Mesenchymal stem cell (in vitro differentiated cells and primary cell): Measurements from ENCODE around the gene RCAN2.

Experiments
- DNase-seq: peaks from one replicate; pipeline ENCODE4 v3.0.0-alpha.2; 2013
- H2AFZ ChIP-seq: one replicate; pipeline ENCODE4 v1.6.1; 2013; ENCODE audit warnings: low read depth, mild to moderate bottlenecking, control low read depth, inconsistent platforms, low read length, moderate library complexity
- H2AK5ac ChIP-seq: 2 replicates; pipeline ENCODE4 v1.6.1; 2013; ENCODE audit warnings: low read length, moderate library complexity, mild to moderate bottlenecking, inconsistent platforms; ENCODE audit not compliant: severe bottlenecking
- H2BK120ac ChIP-seq: one replicate; pipeline ENCODE4 v1.6.1; 2013; ENCODE audit warnings: low read depth, mild to moderate bottlenecking, inconsistent platforms, low read length, moderate library complexity
- H2BK12ac ChIP-seq, 2 experiments: one replicate each; pipeline ENCODE4 v1.6.1; 2013; ENCODE audit warnings: inconsistent platforms in 2 of 2, low read length in 2 of 2, mild to moderate bottlenecking in 2 of 2, moderate library complexity in 2 of 2, control low read depth in 1 of 2
- H2BK15ac ChIP-seq: one replicate; pipeline ENCODE4 v1.6.1; 2013; ENCODE audit warnings: mild to moderate bottlenecking, low read depth, inconsistent platforms; ENCODE audit not compliant: poor library complexity, severe bottlenecking
- H2BK5ac ChIP-seq: 2 replicates; pipeline ENCODE4 v1.6.1; 2013; ENCODE audit warnings: low read depth, mild to moderate bottlenecking, low read length, control low read depth, inconsistent platforms; ENCODE audit not compliant: poor library complexity, severe bottlenecking
- H3K14ac ChIP-seq, 2 experiments: one replicate each; pipeline ENCODE4 v1.6.1; 2013; ENCODE audit warnings: inconsistent platforms in 2 of 2, low read length in 2 of 2, control low read depth in 1 of 2, mild to moderate bottlenecking in 1 of 2, moderate library complexity in 1 of 2
- H3K18ac ChIP-seq, 2 experiments: one replicate each; pipeline ENCODE4 v1.6.1; 2013; ENCODE audit warnings: inconsistent platforms in 2 of 2, low read length in 2 of 2, control low read depth in 1 of 2, low read depth in 1 of 2, mild to moderate bottlenecking in 1 of 2
- H3K23ac ChIP-seq, 2 experiments: one replicate each; pipeline ENCODE4 v1.6.1; 2013; ENCODE audit warnings: inconsistent platforms in 2 of 2, low read length in 2 of 2, mild to moderate bottlenecking in 2 of 2, moderate library complexity in 2 of 2, control low read depth in 1 of 2
- H3K27ac ChIP-seq: 2 replicates; pipeline ENCODE4 v1.5.1; 2013; ENCODE audit warnings: mild to moderate bottlenecking, moderate library complexity, low read length, control low read depth, inconsistent platforms; ENCODE audit not compliant: poor library complexity, severe bottlenecking
- H3K27me3 ChIP-seq, 2 experiments: 2 replicates each; pipeline versions ENCODE4 v1.6.1 to v1.7.0; 2013; ENCODE audit warnings: low read length in 2 of 2, mild to moderate bottlenecking in 2 of 2, moderate library complexity in 2 of 2, control low read depth in 1 of 2, inconsistent platforms in 1 of 2; ENCODE audit not compliant: control insufficient read depth in 1 of 2, insufficient read depth in 1 of 2
- H3K36me3 ChIP-seq, 2 experiments: 2 replicates each; pipeline versions ENCODE4 v1.6.1 to v1.7.0; 2013; ENCODE audit warnings: low read length in 2 of 2, control low read depth in 1 of 2, inconsistent platforms in 1 of 2, low read depth in 1 of 2, mild to moderate bottlenecking in 1 of 2; ENCODE audit not compliant: insufficient read depth in 2 of 2, control insufficient read depth in 1 of 2
- H3K4ac ChIP-seq, 2 experiments: one replicate each; pipeline ENCODE4 v1.6.1; 2013; ENCODE audit warnings: inconsistent platforms in 2 of 2, low read length in 2 of 2, mild to moderate bottlenecking in 2 of 2, moderate library complexity in 2 of 2, control low read depth in 1 of 2, low read depth in 1 of 2
- H3K4me1 ChIP-seq: 2 replicates; pipeline ENCODE4 v1.6.1; 2013; ENCODE audit warnings: low read depth, low read length, control low read depth; ENCODE audit not compliant: control insufficient read depth, insufficient read depth
- H3K4me2 ChIP-seq: 2 replicates; pipeline ENCODE4 v1.6.1; 2013; ENCODE audit warnings: low read length, mild to moderate bottlenecking, inconsistent platforms; ENCODE audit not compliant: poor library complexity, severe bottlenecking
- H3K4me3 ChIP-seq, 2 experiments: 2 replicates each; pipeline versions ENCODE4 v1.5.1 to v1.7.0; 2013; ENCODE audit warnings: low read length in 2 of 2, mild to moderate bottlenecking in 2 of 2, control low read depth in 1 of 2, low read depth in 1 of 2; ENCODE audit not compliant: insufficient read depth in 1 of 2
- H3K79me1 ChIP-seq: replicated peaks from 2 replicates; pipeline ENCODE4 v1.6.1; 2013; ENCODE audit warnings: mild to moderate bottlenecking, control low read depth, low read length, inconsistent platforms; ENCODE audit not compliant: poor library complexity, severe bottlenecking
- H3K9ac ChIP-seq: 2 replicates; pipeline ENCODE4 v1.7.0; 2013; ENCODE audit warnings: mild to moderate bottlenecking, low read length, moderate library complexity
- H3K9me3 ChIP-seq: 2 replicates; pipeline ENCODE4 v1.7.0; 2013; ENCODE audit warnings: mild to moderate bottlenecking, low read length; ENCODE audit not compliant: control insufficient read depth
- H4K8ac ChIP-seq: one replicate; pipeline ENCODE4 v1.6.1; 2013; ENCODE audit warnings: inconsistent platforms, mild to moderate bottlenecking, low read length, moderate library complexity
- H4K91ac ChIP-seq: one replicate; pipeline ENCODE4 v1.6.1; 2013; ENCODE audit warnings: mild to moderate bottlenecking, low read length, inconsistent platforms
- WGBS: methylation state at CpG from one replicate; pipeline ENCODE4 v1.1.7; 2013; ENCODE audit warnings: mixed read lengths; 5-methylcytosine and 5-hydroxymethylcytosine counted together

The RCAN2 gene

GRCh38 chr6:46456297-46456696 is 35.0 kb downstream of the RCAN2 start:
- Histone ChIP-seq H2BK5ac (no peak overlapping the region), H2BK15ac (no peak overlapping the region), H2BK120ac (no peak overlapping the region), H3K4me2 (no peak overlapping the region), H4K91ac (no peak overlapping the region), H2AFZ (no peak overlapping the region), H3K27ac (no peak overlapping the region), H3K9me3 (no peaks in the 10 kb centered on the region), H3K36me3 (no peaks in the 10 kb centered on the region), H2BK12ac (no peak overlapping the region), H3K79me1 (no peaks in the 10 kb centered on the region), H3K14ac (no peak overlapping the region), H4K8ac (no peak overlapping the region), H3K4me3 (no peak overlapping the region), H2AK5ac (no peak overlapping the region), H3K4ac (no peak overlapping the region), H3K27me3 (no peaks in the 10 kb centered on the region), H3K4me1 (peaks cover 2% of the 10 kb centered on the region), H3K23ac (no peak overlapping the region), H3K18ac (no peak overlapping the region), H3K9ac (no peak overlapping the region)
- WGBS: 100% methylated on average over 2 of the region's 2 CpGs
- DNase-seq: no peak

GRCh38 chr6:46454691-46455090 is 36.6 kb downstream of the RCAN2 start:
- no peaks in the 10 kb centered on the region for H3K79me1 ChIP-seq
- H3K14ac ChIP-seq: no peak overlapping the region
- no peaks in the 10 kb centered on the region for H3K36me3 ChIP-seq
- H3K4me2 ChIP-seq: no peak overlapping the region
- WGBS: 93% methylated on average over 1 of the region's 1 CpG
- no peak overlapping the region for H2BK12ac ChIP-seq
- H2AFZ ChIP-seq: no peak overlapping the region
- H3K27me3 ChIP-seq: no peaks in the 10 kb centered on the region
- H3K4me1 ChIP-seq: peaks cover 2% of the 10 kb centered on the region
- no peak overlapping the region for H2BK15ac ChIP-seq
- no peak overlapping the region for H4K91ac ChIP-seq
- no peak overlapping the region for H3K27ac ChIP-seq
- no peak overlapping the region for H2BK5ac ChIP-seq
- no peak overlapping the region for H4K8ac ChIP-seq
- no peak overlapping the region for H2AK5ac ChIP-seq
- no peak overlapping the region for H3K4ac ChIP-seq
- no peaks in the 10 kb centered on the region for H3K9me3 ChIP-seq
- H3K4me3 ChIP-seq: no peak overlapping the region
- no peak overlapping the region for H3K9ac ChIP-seq
- DNase-seq: no peak
- H2BK120ac ChIP-seq: no peak overlapping the region
- no peak overlapping the region for H3K23ac ChIP-seq
- no peak overlapping the region for H3K18ac ChIP-seq

GRCh38 chr6:46453741-46454316 is 37.4 kb downstream of the RCAN2 start:
- Histone ChIP-seq H3K79me1 (no peaks in the 10 kb centered on the region), H3K4me2 (no peak overlapping the region), H4K8ac (no peak overlapping the region), H3K4me3 (peak overlapping the region in 1 of 2 experiments; percentile 47), H3K9me3 (peaks cover under 1% of the 10 kb centered on the region), H3K23ac (no peak overlapping the region), H2AFZ (no peak overlapping the region), H3K14ac (no peak overlapping the region), H3K18ac (no peak overlapping the region), H4K91ac (no peak overlapping the region), H3K4me1 (peaks cover 2% of the 10 kb centered on the region), H2BK12ac (no peak overlapping the region), H2BK15ac (no peak overlapping the region), H2BK120ac (no peak overlapping the region), H3K27ac (peak overlapping the region; percentile 35), H2AK5ac (no peak overlapping the region), H3K9ac (peak overlapping the region; percentile 20), H3K27me3 (no peaks in the 10 kb centered on the region), H2BK5ac (no peak overlapping the region), H3K36me3 (no peaks in the 10 kb centered on the region), H3K4ac (no peak overlapping the region)
- no peak for DNase-seq
- 71% methylated on average over 3 of the region's 3 CpGs for WGBS

GRCh38 chr6:46453216-46453615 is 38.0 kb downstream of the RCAN2 start:
- H3K36me3 ChIP-seq: no peaks in the 10 kb centered on the region
- 1% methylated on average over 2 of the region's 4 CpGs for WGBS

More at GRCh38 chr6:46453216-46453615, 38.0 kb downstream of the RCAN2 start:
- Histone ChIP-seq H3K27me3 (no peaks in the 10 kb centered on the region), H3K14ac (no peak overlapping the region), H3K23ac (no peak overlapping the region), H4K91ac (no peak overlapping the region), H2BK15ac (no peak overlapping the region), H3K27ac (no peak overlapping the region), H4K8ac (no peak overlapping the region), H2AK5ac (no peak overlapping the region), H2BK12ac (no peak overlapping the region), H3K4ac (no peak overlapping the region), H2AFZ (no peak overlapping the region), H3K18ac (no peak overlapping the region), H3K4me1 (peaks cover 2% of the 10 kb centered on the region), H3K9me3 (peaks cover 7% of the 10 kb centered on the region), H2BK5ac (no peak overlapping the region), H2BK120ac (no peak overlapping the region), H3K4me3 (peak overlapping the region in 1 of 2 experiments; percentile 47), H3K4me2 (peak overlapping the region; percentile 32), H3K9ac (peak overlapping the region; percentile 20), H3K79me1 (no peaks in the 10 kb centered on the region)
- DNase-seq: peak; percentile 46
